ENCODE measurements around the gene ATAD1.

- TF ChIP-seq YY1 (IDR thresholded peaks at IDR 0.05; ENCODE audit: insufficient read depth, insufficient read length) (no peak), ZNF274 (IDR thresholded peaks at IDR 0.05; ENCODE audit: low read depth, low read length) (no peak)
Observed at GRCh38 chr10:87836098-87836497, 18.1 kb upstream of the ATAD1 start.
